ENCODE data around the gene NES. TPM values are rescaled to one million over a fixed set of nuclear protein-coding genes. Genes with fewer than 3 reads are reported as not detected.

Gene NES
- total RNA-seq, 1 donor from 2014 or later, result not detected

GRCh38 chr1:156644146-156644545 is 33.1 kb downstream of the NES start:
- intact Hi-C loops (cut with micrococcal nuclease), result loop anchor here (1.0 kb wide), 1 partner anchor 13 kb away; no protein-coding TSS in a partner anchor
- DNase-seq (no peak), ATAC-seq (ENCODE audit: low read depth) (no peak)
- ChIA-PET POLR2A (interaction anchor here (0.6 kb wide), 2 partner anchors 148 to 437 kb away, joined by 3 read pairs; no protein-coding TSS in a partner anchor), CTCF (interaction anchor here (0.6 to 1.4 kb wide), 4 partner anchors 13 to 20 kb away, joined by 3 to 6 read pairs (median 4); no protein-coding TSS in a partner anchor)
- Mint-ChIP-seq H3K4me3 (no peak overlapping the region), H3K9me3 (no peaks in the 10 kb centered on the region), H3K4me1 (peaks cover 20% of the 10 kb centered on the region), H3K36me3 (ENCODE audit: low read depth) (no peaks in the 10 kb centered on the region), H3K27me3 (peaks cover 84% of the 10 kb centered on the region), H3K27ac (no peak overlapping the region)
- no peak for TF ChIP-seq CTCF (IDR thresholded peaks at IDR 0.05)

- TF ChIP-seq CTCF (IDR thresholded peaks at IDR 0.05), result no peak
- DNase-seq (no peak), ATAC-seq (ENCODE audit: low read depth) (peak; percentile 76)
- Mint-ChIP-seq H3K27me3 (peaks cover 84% of the 10 kb centered on the region), H3K4me1 (peaks cover 20% of the 10 kb centered on the region), H3K9me3 (no peaks in the 10 kb centered on the region), H3K36me3 (ENCODE audit: low read depth) (no peaks in the 10 kb centered on the region), H3K27ac (no peak overlapping the region), H3K4me3 (peak overlapping the region; percentile 5)
- POLR2A ChIA-PET, result interaction anchor here (0.6 kb wide), 2 partner anchors 148 to 437 kb away, joined by 3 read pairs; no protein-coding TSS in a partner anchor
- CTCF ChIA-PET, result interaction anchor here (0.8 to 1.4 kb wide), 3 partner anchors 13 to 19 kb away, joined by 3 to 6 read pairs (median 4); no protein-coding TSS in a partner anchor
- intact Hi-C loops (cut with micrococcal nuclease), result loop anchor here (1.0 to 2.0 kb wide), 2 partner anchors 14 to 17 kb away; no protein-coding TSS in a partner anchor
These were observed 33.5 kb downstream of the NES start for GRCh38 chr1:156643778-156644092.

- DNase-seq (no peak), ATAC-seq (ENCODE audit: low read depth) (no peak)
- no peak overlapping the region for H3K27ac Mint-ChIP-seq
- peaks cover 84% of the 10 kb centered on the region for H3K27me3 Mint-ChIP-seq
- H3K4me3 Mint-ChIP-seq, result peak overlapping the region; percentile 5
- POLR2A ChIA-PET, result interaction anchor here (0.6 kb wide), 2 partner anchors 147 to 438 kb away, joined by 3 read pairs; no protein-coding TSS in a partner anchor
- intact Hi-C loops (cut with micrococcal nuclease), result loop anchor here (2.0 kb wide), 1 partner anchor 16 kb away; no protein-coding TSS in a partner anchor
- no peaks in the 10 kb centered on the region for H3K9me3 Mint-ChIP-seq
- H3K36me3 Mint-ChIP-seq (ENCODE audit: low read depth), result no peaks in the 10 kb centered on the region
- peaks cover 20% of the 10 kb centered on the region for H3K4me1 Mint-ChIP-seq
- CTCF ChIA-PET, result interaction anchor here (0.8 to 1.7 kb wide), 4 partner anchors 14 to 19 kb away, joined by 3 to 6 read pairs (median 4); no protein-coding TSS in a partner anchor
- no peak for TF ChIP-seq CTCF (IDR thresholded peaks at IDR 0.05)
These were observed 34.0 kb downstream of the NES start for GRCh38 chr1:156643049-156643777.

GRCh38 chr1:156642265-156643048 is 34.8 kb downstream of the NES start:
- Mint-ChIP-seq H3K9me3 (no peaks in the 10 kb centered on the region), H3K4me1 (peaks cover 20% of the 10 kb centered on the region), H3K36me3 (ENCODE audit: low read depth) (no peaks in the 10 kb centered on the region), H3K27ac (no peak overlapping the region), H3K27me3 (peaks cover 82% of the 10 kb centered on the region), H3K4me3 (peak overlapping the region; percentile 68)
- POLR2A ChIA-PET, result no interaction called here
- peak; percentile 8 for ATAC-seq (ENCODE audit: low read depth)
- TF ChIP-seq CTCF (IDR thresholded peaks at IDR 0.05), result no peak
- CTCF ChIA-PET, result interaction anchor here (1.7 kb wide), 1 partner anchor 15 kb away, joined by 5 read pairs; no protein-coding TSS in a partner anchor
- no peak for DNase-seq
- intact Hi-C loops (cut with micrococcal nuclease), result loop anchor here (2.0 kb wide), 1 partner anchor 16 kb away; no protein-coding TSS in a partner anchor

All from activated B cell treated with CpG ODN at 0.5 μM for 24 hours (primary cell).